ENCODE results near the gene FYTTD1.
"Not testable (repeated sequence)": the region's sequence is repeated elsewhere in the genome, so short reads cannot be mapped to it uniquely, and the experiment has no call there.

GRCh38 chr3:197727878-197728277 lies 21.8 kb upstream of the FYTTD1 start:
- TF ChIP-seq, protein P1, sequence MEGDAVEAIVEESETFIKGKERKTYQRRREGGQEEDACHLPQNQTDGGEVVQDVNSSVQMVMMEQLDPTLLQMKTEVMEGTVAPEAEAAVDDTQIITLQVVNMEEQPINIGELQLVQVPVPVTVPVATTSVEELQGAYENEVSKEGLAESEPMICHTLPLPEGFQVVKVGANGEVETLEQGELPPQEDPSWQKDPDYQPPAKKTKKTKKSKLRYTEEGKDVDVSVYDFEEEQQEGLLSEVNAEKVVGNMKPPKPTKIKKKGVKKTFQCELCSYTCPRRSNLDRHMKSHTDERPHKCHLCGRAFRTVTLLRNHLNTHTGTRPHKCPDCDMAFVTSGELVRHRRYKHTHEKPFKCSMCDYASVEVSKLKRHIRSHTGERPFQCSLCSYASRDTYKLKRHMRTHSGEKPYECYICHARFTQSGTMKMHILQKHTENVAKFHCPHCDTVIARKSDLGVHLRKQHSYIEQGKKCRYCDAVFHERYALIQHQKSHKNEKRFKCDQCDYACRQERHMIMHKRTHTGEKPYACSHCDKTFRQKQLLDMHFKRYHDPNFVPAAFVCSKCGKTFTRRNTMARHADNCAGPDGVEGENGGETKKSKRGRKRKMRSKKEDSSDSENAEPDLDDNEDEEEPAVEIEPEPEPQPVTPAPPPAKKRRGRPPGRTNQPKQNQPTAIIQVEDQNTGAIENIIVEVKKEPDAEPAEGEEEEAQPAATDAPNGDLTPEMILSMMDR (IDR thresholded peaks at IDR 0.05) = not testable (repeated sequence)
- not testable (repeated sequence) for TF ChIP-seq POLR2A, POLR2AphosphoS5 (IDR thresholded peaks at IDR 0.05)
